HG03280 (cell line): Measurements from ENCODE around the gene CTNNBIP1.
A peak's percentile ranks its signal among the peaks of the same experiment; 100 is the strongest.

Experiments used
- ATAC-seq: cut with Tn5 transposase; IDR thresholded peaks from one replicate; pipeline ENCODE4 v1.9.1; 2021; ENCODE audit warnings: mild to moderate bottlenecking, moderate library complexity; ENCODE audit not compliant: unreplicated experiment

Gene CTNNBIP1

GRCh38 chr1:9835758-9836631, 74.1 kb downstream of the CTNNBIP1 start:
- no peak for ATAC-seq

GRCh38 chr1:9835404-9835757, 74.7 kb downstream of the CTNNBIP1 start:
- ATAC-seq = no peak

GRCh38 chr1:9833632-9834031, 76.4 kb downstream of the CTNNBIP1 start:
- no peak for ATAC-seq

- no peak for ATAC-seq
These were observed 82.4 kb downstream of the CTNNBIP1 start for GRCh38 chr1:9827558-9828185.

GRCh38 chr1:9826616-9827015, 83.5 kb downstream of the CTNNBIP1 start:
- ATAC-seq = no peak

GRCh38 chr1:9826087-9826486, 84.0 kb downstream of the CTNNBIP1 start:
- no peak for ATAC-seq

GRCh38 chr1:9825093-9826074, 84.7 kb downstream of the CTNNBIP1 start:
- ATAC-seq = no peak

GRCh38 chr1:9824702-9825089, 85.4 kb downstream of the CTNNBIP1 start:
- ATAC-seq = no peak

GRCh38 chr1:9823943-9824701, 85.9 kb downstream of the CTNNBIP1 start, which contains the start of gene CLSTN1:
CLSTN1 (minus strand) TSS chr1:9823965; CDS start chr1:9823733, 232 bp downstream.
- ATAC-seq = peak; percentile 62

GRCh38 chr1:9823693-9823942, 86.5 kb downstream of the CTNNBIP1 start:
- ATAC-seq = peak; percentile 17

- ATAC-seq = no peak
These were observed 87.0 kb downstream of the CTNNBIP1 start for GRCh38 chr1:9822897-9823692.

GRCh38 chr1:9822490-9822889, 87.6 kb downstream of the CTNNBIP1 start:
- ATAC-seq = no peak

GRCh38 chr1:9821710-9822109, 88.4 kb downstream of the CTNNBIP1 start:
- ATAC-seq = no peak

- ATAC-seq = no peak
These were observed 89.5 kb downstream of the CTNNBIP1 start for GRCh38 chr1:9820521-9820920.

- ATAC-seq = no peak
These were observed 92.3 kb downstream of the CTNNBIP1 start for GRCh38 chr1:9817734-9818133.

- no peak for ATAC-seq
These were observed 93.9 kb downstream of the CTNNBIP1 start for GRCh38 chr1:9816199-9816598.

GRCh38 chr1:9815150-9815549, 94.9 kb downstream of the CTNNBIP1 start:
- ATAC-seq = no peak

GRCh38 chr1:9814619-9815018, 95.5 kb downstream of the CTNNBIP1 start:
- ATAC-seq = no peak

- ATAC-seq = no peak
These were observed 98.7 kb downstream of the CTNNBIP1 start for GRCh38 chr1:9811239-9811966.
